HG02642 (cell line): ENCODE results near the gene SLC25A51.

Experiments
- ATAC-seq: cut with Tn5 transposase; IDR thresholded peaks from one replicate; pipeline ENCODE4 v1.9.1; 2021; ENCODE audit warnings: mild to moderate bottlenecking; ENCODE audit not compliant: unreplicated experiment, poor library complexity

Gene SLC25A51

DNA sequence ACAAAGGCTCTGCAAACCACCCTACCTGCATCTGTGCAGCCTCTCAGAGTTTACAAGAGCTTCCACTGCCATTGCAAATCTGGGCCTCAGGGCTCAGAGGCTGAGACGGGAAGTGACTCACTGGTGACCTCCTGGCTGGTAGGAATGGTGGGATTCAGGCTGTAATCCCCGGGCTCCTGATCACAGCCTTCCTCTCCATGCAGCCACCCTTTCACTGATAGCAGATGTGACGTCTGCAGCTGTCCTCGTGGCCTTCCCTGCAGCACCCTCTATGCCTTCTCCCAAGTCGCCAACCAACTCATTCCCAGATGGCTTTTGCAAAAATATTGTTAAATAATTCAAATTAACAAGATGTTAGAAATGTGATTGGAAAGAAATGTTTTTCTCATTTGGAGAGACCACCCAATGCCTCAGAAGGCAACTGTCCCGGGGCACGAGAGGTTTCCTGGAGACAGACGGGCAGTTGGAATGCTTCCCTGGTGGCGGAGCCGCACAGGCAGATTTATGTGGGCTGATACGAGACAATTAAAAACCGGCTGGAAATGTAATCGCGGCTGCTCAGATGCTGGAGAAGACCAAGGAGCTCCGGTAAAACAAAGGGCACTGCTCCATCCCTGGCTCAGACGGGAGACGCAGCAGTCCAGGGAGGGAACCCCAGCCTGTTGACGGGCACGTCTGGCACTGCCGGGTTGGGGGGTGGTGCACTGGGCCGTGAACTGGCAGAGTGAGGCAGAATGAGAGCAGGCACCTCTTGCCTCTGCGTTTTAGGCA, 34.4 kb upstream of the SLC25A51 start:
- no peak for ATAC-seq

DNA sequence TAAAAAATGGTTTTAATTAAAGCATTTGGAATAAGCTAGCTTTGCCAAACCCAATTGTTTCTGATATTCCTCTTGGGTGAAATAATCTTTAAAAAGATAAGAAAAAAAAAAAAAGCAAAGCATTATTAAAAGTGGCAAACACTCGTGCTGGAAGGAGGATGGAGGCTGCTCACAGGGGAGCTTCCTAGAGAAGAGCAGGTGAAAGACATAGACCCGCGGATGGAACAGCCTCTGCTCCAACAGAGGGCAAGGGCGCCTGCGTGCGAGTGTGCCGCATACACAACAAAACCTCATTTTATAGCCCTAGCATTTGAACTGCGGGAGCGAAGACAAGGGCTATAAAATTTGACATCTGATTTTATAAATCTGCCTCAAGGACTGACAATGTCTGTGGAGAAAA, 33.4 kb upstream of the SLC25A51 start:
- no peak for ATAC-seq

DNA sequence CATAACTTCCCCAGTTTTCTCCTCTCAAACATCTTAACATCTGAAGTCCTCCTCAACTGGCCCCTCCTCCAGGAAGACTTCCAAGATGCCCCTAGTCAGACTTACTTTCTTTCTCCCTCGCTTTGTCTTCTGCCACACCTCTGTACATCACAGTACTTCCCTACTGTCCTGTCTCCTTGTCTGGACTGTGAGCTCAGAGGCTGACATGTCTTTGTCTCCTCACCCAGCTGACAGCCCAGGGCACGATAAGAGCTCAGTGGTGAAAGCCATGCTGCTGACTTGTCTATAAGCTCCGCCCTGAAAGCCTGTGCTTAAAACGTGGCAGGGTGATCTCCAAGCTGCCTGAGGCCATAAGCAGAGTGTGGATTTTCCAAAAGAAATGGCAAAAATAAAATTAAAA, 33.0 kb upstream of the SLC25A51 start:
- no peak for ATAC-seq

DNA sequence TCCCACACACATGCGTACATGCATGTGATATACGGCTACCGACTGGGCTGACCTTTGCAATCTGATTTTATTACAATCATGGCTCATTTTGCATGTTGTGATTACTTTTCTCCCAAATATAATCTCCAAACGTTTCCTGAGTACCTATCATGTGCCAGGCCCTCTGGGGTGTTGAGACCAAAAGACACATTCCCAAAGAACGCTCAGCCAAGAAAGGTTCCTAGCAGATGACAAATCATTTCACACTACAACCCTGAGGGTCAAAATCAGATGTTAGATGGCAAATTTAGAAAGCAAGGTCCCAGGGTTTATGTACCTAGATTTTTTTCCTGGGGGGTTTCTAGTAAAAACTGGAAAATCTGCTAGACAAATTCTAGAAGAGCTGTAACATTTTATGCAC, 32.4 kb upstream of the SLC25A51 start:
- ATAC-seq: no peak

DNA sequence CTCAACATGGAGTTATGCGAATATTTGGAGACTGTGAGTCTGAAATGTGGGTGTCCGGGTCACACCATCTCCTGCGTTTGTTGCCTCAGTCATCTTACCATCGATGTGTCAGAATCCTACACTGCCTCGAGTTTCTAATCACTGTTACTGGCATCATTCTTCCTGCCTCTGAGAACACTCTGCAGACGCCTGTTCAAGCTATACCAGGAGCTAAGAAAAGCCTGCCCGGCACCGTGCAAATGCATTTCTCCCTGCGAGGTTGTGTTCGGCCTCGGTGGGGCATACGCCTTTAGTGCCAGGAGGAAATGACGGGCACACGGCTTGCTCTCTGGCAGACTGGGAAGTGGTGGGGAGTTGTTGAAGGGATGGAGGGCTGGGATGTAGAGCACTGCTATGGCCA, 31.2 kb upstream of the SLC25A51 start:
- ATAC-seq: no peak

DNA sequence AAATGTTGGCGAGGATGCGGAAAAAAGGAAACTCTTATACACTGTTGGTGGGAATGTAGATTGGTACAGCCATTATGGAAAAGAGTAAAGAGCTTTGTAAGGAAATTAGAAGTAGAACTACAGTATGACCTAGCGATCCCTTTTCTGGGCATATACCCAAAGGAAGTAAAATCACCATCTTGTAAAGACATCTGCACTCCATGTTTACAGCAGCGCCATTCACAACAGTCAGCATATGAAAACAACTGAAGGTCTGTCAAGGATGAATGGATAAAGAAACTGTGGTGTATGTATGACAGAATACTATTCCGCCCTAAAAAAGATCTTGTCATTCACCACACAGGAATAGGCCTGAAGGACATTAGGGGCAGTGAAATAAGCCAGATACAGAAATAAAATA, 27.7 kb upstream of the SLC25A51 start:
- no peak for ATAC-seq

DNA sequence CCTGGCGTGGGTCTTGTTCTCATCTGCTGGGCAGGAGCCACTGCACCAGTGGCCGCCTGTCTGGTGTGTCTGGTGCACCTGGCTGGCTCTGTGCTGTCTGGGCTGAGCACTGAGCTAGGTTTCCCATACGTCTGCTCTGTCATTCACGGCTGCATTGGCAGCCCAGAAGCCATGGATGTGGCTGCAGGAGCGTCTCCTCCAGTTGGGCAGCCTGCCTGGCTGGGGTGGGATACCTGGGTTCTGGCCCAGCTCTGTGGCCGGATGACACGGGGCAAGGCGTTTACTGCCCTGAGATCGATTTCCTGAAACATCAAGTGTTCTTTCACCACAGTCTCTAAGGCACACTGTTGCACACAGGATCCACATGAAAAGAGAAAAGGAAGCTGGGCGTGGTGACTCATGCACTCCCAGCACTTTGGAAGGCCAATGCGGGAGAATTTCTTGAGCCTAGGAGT, 25.5 kb upstream of the SLC25A51 start:
- ATAC-seq: no peak

DNA sequence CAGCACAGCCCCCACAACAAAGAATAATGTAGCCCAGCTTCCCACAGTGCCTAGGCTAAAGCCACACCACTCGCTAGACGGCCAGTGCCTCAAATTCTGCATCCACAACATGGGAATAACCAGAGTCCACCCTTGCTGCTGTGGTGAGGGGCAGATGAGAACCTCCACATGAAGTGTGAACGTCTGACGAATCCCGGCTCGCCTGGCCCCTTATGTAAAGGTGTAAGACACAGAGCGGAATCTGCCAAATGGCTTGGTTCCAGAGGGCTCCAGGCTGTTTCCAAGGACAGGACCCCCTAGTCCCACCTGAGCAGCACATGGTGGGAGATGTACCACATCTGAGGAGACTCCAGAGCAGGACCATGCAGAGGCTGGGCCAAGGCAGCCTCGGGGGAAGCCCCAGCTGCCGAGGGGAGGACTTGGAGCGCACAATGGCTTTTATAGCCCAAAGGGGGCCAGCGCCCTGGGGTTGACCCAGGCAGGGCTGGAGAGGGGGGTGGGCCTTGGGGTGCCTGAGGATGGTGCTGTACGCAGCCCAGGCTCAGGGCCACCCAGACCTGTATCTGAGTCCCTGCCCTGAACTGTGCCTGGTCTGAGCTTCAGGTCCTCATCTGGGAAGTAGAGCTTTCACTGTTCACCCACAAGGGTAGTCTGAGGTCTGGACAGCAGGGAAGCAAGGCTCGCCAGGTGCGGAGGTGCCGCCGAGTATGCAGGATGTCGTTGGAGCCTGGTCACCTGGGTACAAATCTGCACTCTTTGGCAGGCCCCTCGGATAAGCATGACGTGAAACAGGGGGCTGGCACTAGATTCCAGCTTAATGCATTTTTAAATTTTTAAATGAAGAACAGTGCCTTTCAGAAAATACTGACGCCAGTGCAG, 24.9 kb upstream of the SLC25A51 start:
- ATAC-seq: no peak

DNA sequence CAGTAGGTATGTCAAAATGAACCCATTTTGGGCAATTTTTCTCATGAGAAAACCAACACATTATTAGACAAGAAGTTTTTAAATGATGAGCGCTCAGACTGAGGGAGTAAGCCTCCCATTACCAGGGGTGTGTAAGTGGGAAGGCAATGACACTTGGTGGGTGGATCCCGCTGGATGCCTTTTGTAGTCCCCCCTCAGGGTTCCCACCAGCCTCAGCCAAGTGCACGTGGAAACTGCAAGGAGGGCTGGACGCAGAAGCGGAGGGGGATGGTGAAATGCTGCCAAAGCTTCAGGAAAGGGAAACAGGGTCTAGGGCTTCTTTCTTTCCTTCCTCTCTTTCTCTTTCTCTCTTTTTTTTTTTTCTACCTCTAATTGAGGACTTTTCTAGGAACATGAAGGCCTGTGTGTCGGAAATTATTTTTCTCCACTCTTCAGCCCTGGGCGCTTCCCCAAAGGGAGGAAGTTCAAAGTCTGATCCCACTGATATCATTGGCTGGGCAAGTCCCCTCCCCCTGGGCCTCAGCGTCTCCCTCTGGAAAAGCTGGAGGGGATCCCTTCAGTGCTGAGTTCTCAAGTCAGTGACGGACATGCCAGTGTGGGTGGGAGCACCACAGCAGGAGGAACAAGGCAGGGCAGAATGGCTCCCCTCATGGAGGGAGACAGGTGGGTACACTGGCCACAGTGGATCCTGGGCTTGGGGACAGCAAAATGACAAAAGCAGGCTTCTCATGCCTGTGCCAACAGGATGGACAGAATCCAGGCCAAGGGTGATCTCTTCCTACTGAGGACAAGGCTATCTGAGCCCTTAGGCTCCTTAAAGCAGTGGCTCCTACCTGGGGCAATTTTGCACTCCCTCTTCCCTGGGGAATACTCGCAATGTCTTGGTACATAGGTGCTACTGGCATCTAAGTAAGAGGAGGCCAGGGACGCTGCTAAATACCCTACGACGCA, 23.9 kb upstream of the SLC25A51 start:
- no peak for ATAC-seq

DNA sequence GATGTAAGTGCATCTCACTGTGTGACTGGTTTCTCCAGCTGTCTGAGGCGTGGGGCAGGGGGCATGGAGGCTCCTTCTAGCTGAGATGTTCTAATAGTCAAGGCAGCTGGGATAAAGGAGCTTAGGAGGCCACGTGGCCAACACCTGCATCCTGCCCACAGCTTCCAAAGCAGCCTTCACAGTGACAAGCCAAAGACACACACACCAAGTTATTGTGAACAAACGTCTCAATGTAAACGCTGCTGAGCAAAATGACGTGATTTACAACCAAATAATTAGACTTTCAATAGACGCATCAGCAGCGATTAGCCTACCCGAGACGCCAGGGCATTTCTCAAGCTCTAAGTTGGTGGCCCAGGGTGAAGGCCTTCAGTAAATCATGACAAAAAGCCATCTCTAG, 23.2 kb upstream of the SLC25A51 start:
- ATAC-seq: no peak

DNA sequence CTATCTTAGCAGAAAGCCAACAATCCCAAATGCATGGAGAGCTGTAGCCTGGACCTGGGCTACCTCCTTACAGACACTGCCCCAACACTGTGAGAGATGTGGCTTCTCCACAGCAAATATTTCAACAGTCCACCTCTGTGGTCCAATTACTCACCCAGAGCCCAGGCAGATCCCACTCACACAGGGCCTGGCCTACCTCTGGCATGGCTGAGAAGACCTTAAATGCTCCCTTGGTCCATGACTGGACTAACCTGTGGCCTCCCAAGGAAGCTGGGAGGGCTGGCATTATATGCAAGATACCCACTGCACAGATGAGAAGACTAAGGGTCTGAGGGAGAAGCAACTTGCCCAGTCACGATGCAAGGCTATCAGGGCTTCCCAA, 22.8 kb upstream of the SLC25A51 start:
- ATAC-seq: no peak

DNA sequence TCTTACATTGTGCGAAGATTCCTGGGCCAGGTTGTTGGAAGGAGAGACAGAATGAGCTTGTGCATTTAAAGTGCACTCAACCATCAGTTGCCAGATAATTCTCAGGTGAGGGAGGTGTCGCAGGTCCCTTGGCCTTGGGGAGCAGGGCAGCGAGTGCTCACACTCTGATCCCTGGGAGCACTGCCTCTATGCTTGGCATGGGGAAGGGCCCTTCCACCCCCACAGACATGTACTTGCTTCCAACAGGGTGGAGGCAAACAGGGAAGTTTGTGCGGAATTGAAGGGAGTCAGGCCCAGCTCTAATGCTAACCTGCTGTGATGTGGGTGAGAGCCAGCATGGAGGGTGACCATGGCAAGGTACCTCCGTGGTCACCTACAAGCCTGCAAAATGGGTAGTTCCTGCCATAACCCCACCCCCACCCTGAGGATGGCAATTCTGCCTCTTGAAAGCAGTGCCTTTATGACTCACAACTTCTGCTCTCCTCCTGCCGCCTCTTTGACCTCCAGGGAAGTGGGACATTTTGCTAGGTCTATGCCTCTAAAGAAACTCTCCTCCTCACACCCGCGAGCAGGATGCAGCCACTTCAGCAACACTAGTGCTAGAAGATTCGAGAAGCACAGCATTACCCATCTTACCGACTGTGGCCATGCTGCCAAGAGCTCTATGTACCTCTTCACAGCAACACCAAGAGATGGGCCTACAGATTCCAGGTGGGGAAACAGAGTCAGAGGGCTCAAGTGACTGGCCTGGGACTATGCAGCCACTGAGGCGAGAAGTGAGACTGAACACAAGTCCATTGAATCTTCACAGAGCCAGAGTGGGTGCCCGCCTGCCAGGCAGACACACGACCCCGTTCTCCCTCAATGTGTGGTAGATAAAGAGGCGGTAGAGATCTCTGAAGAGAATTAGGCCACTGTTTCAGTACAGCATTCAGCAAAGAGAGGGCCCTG, 22.1 kb upstream of the SLC25A51 start:
- ATAC-seq: no peak

DNA sequence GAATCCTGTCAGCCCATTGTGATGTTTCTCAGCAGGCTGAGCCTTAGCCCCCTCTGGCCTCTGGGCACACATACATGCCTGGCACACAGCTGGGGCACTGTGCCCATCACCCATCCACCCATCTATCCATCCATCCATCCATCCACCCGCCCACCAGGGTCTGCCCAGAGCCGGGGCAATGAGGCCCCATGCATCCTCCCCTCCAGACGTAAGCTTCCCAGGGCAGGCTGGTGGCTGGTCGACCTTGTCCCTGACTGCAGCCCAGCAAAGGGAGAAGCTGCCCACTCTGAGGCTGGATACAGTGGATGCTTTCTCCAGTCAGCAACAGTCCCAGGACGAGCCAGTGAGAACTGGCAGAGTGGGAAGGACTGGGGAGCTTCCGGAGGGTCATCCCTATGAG, 21.1 kb upstream of the SLC25A51 start:
- ATAC-seq: no peak

DNA sequence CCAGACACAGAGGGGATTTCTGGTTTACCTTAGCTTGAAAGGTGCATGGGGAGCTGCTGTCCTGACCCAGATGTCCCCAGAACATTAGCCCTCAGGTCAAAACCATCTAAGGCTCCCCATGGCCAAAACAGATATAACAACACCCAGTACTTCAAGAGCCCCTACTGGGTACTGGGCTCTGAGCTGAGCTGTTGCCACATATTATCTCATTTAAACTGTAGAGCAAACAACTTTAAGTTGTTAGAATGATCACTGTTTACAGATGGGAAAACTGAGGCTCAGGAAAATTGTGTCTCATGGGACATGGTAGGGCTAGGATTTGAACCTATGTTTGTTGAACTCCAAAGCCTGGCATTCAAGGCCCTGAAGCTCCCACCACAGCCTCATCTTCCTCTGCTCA, 20.6 kb upstream of the SLC25A51 start:
- no peak for ATAC-seq

DNA sequence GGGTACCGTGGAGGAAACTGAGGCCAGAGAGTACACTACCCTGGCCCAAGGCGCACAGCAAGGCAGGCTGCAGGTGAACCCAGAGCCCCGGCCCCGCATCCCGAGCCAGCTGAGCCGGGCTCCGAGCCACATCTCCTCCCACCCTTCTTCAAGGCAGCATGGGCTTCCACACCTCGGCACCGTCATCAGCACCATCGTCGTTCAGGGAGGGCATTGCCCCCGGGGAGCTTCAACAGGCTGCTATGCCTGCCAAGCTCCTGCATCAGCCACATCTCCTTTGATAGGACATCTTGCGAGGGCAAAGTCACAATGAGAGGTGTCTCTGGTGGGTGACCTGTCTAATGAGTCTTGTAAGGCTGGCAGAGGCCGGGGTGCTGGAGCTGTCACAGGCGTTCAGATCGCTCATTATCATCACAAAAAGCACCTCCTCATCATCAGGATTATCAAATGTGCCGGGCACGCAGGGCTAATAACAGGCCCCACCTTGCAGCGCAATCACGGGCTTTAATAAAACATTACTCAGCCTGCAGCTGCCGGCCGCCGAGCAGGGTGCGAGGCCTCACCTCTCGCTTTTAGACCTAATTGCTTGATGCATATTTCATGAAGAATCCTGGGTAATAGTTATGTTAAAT, 20.0 kb upstream of the SLC25A51 start:
- no peak for ATAC-seq

DNA sequence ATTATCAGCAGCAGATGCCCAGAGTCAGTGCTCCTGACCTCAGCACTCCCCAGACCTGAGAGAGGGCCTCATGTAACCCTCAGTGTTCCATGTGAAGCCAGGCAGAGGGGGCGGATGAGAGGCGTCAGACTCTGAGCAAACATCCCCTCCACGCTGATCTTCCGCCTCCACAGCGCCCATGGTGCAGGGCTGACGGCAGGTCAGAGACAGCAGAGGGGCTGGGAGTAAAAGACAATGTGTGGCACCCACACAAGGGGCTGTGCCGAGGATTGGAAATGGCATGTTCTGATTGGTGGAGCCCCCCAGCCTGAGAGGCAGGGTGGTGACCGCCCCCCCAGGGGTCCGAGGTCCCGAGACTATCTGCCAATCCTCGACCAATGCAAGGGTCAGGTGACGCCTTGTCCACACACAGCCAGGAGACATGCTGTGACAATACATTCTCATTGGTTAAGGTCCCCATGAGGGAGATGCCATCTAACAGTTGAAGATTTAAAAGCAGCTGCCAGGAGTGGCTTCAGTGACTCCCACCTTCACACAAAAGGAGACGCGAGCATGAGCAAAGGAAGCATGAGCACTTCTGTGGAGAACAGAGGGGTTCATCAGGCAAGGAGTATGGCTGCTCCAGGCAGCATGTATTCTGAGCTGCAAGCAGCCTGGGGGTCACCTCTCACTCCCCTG, 19.3 kb upstream of the SLC25A51 start:
- no peak for ATAC-seq

DNA sequence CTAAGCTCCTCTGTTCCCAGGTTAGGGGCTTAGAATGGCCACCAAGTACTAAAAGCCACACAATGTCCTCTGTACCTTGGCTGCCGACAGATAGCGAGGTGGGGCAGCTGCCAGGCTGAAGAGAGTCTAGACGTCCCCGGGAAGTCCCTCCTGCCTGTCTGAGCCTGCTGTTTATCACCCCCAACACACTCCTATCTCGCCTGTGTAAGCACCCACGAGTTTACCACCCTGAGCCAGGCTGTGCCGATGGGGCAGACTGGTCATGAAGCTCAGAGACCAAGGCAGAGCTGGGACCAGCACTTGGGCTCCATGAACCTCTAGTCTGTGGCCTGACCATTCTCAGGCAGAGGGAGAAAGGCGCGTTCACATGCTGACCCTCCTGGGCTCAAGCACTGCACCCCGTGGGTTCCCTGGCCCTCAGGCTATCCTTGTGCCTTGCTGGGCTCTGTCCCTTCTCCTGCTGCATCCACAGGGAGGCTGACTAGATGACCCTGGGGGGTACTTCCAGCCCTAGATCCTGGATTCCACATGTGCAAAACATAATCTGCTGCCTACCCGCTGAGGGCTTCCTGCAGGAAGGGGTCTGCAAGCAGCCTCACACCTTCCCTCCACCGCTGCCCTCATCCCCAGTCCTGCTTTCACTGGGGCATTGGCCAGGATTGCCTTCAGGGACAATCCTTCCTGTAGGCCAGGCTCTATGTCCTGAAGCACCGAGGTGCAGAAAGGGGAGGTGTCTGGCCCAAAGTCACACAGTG, 18.6 kb upstream of the SLC25A51 start:
- ATAC-seq: no peak
